NCI-H1092 (cell line): ENCODE results near the gene CDCA4.
"Not testable (repeated sequence)": the region's sequence is repeated elsewhere in the genome, so short reads cannot be mapped to it uniquely, and the experiment has no call there.

Experiments
- DNase-seq: peaks from one replicate; lab custom pipeline; 2025; lab: John Stamatoyannopoulos, UW

The CDCA4 gene

DNA sequence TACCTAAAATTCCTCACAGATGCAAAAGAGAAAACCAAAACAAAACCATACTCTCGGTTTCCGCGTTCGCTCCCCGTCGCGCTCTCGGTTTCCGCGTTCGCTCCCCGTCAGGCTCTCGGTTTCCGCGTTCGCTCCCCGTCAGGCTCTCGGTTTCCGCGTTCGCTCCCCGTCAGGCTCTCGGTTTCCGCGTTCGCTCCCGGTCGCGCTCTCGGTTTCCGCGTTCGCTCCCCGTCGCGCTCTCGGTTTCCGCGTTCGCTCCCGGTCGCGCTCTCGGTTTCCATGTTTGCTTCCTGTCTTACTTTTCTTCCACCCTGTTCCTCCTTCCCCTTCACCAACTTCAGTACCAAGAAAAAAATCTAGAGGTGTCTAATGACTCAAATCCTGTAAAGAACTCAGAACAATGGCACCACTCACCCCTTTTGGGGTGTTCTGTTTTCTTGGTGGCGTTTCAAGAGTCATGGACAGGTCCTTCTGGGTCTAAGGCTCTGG lies 12.6 kb upstream of the CDCA4 start:
- not testable (repeated sequence) for DNase-seq

DNA sequence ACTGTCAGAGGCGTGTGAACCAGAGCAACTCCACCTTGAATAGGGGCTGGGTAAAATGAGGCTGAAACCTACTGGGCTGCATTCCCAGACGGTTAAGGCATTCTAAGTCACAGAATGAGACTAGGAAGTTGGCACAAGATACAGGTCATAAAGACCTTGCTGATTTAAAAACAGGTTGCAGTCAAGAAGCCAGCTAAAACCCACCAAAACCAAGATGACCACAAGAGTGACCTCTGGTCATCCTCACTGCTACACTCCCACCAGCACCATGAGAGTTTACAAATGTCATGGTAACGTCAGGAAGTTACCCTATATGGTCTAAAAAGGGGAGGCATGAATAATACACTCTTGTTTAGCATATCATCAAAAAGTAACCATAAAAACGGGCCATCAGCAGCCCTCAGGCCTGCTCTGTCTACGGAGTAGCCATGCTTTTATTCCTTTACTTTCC lies 11.6 kb upstream of the CDCA4 start:
- not testable (repeated sequence) for DNase-seq

GRCh38 chr14:105030836-105031396 lies 10.0 kb upstream of the CDCA4 start:
- no peak for DNase-seq

- DNase-seq = no peak
Observed at GRCh38 chr14:105030194-105030593, 9.3 kb upstream of the CDCA4 start.

- DNase-seq = no peak
Observed at GRCh38 chr14:105029402-105029801, 8.5 kb upstream of the CDCA4 start.

DNA sequence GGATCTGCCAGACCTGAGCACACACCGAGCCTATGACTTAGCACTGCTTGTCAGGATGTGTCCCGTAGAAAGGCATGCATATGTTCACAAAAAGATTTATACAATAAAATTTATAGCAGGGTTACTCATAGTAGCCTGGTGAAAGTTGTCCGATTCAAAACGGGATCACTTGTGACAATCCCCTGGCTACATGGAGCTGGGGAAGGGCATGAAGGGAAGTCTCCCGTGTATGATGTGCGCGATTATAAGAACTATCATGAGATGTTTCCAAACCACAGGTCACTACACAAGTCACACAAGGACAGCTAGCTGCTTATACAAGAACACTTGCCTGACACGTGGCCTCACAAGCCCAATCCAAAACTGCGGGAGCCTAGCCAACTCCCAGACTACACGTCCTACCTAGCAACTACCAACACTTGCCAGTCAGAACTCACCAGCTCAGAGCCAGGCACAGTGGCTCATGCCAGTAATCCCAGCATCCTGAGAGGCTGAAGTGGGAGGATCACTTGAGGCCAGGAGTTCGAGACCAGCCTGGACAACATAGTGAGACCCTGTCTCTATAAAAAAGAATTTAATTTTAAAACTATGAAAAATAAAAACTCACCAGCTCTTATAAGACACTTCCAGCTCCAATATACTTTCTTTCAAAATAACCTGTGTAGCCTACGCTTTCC lies 7.5 kb upstream of the CDCA4 start:
- DNase-seq = no peak

DNA sequence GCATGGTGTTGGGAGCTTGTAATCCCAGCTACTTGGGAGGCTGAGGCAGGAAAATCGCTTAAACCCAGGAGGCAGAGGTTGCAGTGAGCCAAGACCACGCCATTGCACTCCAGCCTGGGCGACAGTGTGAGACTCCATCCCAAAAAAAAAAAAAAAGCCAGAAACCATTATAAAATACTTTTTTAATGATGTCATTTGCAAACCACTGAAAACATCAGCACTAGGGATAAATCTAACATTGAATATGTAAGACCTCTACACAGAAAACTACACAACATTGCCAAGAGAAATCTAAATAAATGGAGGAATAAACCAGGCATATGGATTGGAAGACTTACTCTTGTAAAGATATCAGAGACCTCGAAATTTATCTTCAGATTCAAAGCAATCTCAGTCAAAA lies 6.8 kb upstream of the CDCA4 start:
- not testable (repeated sequence) for DNase-seq

DNA sequence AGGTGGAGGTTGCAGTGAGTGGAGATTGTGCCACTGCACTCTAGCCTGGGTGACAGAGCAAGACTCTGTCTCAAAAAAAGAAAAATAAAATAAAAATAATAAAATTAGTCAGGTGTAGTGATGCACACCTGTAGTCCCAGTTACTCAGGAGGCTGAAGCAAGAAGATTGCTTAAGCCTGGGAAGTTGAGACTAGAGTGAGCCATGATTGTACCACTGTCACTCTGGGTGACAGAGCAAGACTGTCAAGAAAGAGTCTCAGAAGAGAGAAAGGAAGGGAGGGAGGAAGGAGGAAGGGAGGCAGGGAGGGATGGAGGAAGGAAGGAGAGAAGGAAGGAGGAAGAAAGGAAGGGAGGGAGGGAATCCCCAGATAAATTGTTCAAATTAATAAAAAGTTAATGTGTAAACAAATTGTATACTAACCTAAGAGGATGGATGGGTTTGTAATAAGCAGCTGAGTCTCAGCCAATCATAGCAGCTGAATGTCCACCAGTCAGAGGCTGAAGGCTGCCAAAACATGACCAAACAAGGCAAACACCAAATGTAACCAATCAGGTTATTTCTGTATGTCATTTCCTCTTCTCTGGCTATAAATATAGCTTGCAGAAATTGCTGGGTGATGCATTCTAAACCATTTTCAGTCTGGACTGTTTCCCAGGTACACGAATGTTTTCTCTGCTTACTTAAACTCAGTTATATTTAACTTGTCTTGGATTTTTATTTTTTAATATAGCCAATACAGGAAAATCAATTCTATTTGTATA lies 6.1 kb upstream of the CDCA4 start:
- no peak for DNase-seq

DNA sequence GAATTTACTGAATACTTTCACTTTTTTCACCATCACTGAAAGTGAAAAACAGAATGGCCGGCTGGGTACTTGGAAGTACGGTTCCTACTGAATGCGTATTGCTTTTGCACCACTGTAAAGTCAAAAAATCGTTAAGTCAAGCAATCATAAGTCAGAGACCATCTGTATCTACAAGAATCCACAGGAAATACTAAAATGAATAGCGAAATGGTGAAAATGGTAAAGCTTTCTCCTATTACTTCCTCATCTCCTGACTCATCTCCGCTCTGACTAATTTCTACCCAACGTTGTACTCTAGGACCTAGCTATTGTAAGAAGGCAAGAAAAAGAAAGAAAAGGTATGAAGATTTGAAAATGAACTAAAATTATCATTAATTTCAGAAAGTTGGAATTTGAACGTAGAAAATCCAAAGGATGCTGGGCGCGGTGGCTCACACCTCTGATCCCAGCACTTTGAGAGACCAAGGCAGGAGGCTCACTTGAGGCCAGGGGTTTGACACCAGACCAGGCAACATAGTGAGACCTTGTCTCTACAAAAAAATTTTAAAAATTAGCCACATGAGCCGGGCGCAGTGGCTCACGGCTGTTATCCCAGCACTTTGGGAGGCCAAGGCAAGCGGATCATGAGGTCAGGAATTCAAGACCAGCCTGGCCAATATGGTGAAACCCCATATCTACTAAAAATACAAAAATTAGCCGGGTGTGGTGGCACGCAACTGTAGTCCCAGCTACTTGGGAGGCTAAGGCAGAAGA lies 5.3 kb upstream of the CDCA4 start:
- no peak for DNase-seq

DNA sequence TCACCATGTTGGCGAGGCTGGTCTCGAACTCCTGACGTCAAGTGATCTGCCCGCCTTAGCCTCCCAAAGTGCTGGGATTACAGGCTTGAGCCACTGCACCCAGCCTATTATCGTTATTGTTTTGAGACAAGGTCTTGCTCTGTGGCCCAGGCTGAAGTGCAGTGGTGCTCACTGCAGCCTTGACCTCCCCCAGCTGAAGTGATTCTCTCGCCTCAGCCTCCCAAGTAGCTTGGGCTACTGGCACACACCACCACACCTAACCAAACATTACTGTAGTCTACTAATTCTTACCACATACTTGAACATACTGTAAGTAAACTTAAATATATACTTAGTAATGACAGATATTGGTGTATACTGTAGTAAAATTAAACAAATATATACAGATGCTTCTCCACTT lies 4.5 kb upstream of the CDCA4 start:
- DNase-seq = no peak

DNA sequence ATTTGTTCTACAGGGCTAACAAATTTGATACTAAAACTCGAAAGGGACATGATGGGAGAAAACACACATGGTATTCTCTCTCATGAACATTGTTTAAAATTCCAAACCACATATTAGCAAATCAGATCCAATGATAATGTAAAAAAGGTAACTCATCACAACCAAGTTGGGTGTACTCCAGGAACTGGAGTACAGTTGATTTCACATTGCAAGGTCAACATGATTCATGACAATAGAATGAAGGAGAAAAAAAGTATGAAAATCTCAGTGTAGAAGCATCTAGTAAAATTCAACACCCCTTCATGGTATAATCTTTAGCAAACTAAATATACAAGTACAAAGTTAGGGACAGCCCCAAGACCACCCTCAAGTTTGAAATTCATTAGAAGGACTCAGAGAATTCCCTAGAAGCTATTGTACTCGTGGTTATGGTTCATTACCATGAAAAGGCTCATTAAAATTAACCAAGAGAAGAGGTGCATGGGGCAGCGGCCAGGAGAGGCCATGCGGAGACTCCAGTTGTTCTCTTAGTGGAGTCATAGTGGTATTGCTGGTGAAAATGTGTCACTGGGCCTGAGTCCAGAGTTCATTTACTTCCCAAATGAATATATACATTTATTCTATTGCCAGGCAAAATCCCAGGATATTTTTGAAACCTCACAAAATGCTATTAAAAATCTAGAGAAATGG lies 3.1 kb upstream of the CDCA4 start:
- DNase-seq = no peak

GRCh38 chr14:105023144-105023543 lies 2.3 kb upstream of the CDCA4 start:
- no peak for DNase-seq

- DNase-seq = no peak
Observed at GRCh38 chr14:105022276-105022670, 1.4 kb upstream of the CDCA4 start.

GRCh38 chr14:105021656-105022275 lies 883 bp upstream of the CDCA4 start:
- DNase-seq = peak; percentile 28

DNA sequence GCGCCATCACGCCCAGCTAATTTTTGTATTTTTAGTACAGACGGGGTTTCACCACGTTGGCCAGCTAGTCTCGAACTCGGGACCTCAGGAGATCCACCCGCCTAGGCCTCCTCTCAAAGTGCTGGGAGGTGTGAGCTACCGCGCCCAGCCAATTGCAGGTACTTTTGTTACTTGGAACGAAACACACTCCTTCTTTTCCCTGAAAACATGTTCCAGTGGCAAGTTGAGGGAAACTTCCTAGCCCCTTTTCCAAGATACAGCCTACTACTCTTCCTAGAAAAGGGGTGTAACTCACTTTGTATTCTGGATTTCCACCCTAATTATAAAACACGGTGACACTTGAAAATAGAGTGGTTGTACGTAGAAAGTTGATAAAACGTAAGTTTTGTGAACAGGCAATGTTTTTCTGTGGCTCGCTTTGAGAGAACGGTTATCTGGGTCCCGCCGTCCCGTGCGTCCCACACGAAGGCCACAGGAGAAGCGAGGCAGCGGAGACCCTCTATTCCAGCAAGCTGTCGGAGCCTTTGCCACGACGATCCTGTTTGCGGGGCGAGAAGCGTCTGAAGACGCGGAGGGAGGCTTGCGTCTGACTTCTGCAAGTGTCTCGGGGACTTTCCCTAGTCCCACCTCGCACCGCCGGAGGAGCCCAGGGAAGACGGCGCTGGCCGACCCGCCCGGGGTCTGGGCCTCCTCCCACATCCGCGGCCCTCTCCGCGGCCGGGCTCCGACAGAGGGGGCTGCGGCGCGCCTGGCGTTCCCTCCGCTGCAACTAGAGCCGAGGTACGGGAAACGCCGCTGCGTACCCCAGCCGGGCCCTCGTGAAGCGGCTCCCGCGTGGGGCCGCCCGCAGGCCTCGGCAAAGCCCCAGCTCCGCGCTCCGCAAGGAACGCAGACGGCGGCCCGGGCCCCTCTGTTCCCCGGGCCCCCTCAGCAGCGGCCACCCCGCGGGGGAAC lies 745 bp downstream of the CDCA4 start:
- no peak for DNase-seq

DNA sequence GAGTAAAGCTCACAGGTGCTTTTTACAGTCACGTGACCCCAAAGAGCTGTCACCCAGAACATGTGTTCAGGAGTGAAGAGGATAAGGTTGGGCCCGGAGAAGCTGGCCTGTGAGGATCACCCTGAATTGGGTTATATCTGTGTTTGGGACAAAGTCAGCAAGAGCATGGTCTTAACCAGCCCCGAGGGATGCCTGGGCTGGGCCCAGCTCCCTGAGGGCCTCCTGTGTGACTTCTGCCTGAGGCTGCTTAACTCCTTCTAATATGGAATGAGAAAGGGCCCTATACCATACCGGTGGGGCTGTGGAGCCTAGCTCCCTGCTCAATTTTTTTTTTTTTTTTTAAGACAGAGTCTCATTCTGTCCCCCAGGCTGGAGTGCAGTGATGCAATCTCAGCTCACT lies 2.5 kb downstream of the CDCA4 start:
- DNase-seq = no peak

- DNase-seq = no peak
Observed at GRCh38 chr14:105015905-105016304, 5.0 kb downstream of the CDCA4 start.

DNA sequence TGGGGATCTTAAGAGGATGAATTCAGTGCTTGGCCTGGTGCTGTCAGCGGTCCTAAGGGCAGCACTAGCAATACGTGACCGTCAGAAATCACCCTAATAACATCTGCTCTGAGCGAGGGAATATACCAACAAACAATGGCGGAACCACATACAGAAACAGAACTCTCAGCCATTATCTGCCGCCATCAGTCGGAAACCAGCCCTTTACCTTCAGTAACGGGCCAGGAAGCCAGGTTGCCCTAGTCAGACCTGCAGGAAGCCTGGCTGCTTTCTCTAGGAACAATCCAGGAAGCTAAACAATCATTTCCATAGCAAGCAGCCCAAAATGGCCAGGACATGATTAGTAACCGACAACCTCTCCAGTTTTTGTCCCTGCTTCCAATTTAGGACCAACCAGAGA lies 5.6 kb downstream of the CDCA4 start:
- no peak for DNase-seq

- DNase-seq = no peak
Observed at GRCh38 chr14:105014631-105015030, 6.3 kb downstream of the CDCA4 start.

DNA sequence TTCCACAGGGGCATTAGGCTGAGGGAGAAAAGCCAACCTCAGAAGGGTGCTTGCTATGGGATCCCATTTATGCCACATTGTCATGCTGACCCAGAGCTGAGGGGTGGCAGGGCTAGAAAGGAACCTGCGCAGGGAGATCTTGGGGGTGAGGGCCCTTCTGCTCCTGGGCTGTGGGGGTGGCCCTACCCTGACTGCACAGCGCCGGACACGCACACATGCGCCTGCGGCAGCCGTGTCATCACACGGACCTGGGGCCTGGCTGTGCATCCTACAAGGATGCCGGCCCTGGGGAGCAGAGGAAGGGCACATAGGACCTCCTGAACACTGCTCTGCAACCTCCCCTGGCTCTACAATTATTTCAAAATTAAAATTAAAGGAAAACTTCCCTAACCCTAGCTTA lies 6.9 kb downstream of the CDCA4 start:
- no peak for DNase-seq
